Left ventricle myocardium inferior (tissue), 1 donor: ENCODE results near the gene MTG2. TPM values are rescaled to one million over a fixed set of nuclear protein-coding genes. Genes with fewer than 3 reads are reported as not detected.

ENCODE experiments used
- DNase-seq: peaks from one replicate; pipeline ENCODE4 v3.0.0-alpha.2; 2020
- H3K27ac ChIP-seq: fragments of 200-600 bp; replicated peaks from 2 replicates; pipeline ENCODE4 v1.8.0; 2021
- H3K27me3 ChIP-seq: fragments of 200-600 bp; 2 replicates; pipeline ENCODE4 v1.8.0; 2021; ENCODE audit warnings: low read depth
- H3K36me3 ChIP-seq: fragments of 200-600 bp; 2 replicates; pipeline ENCODE4 v1.8.0; 2021
- H3K4me1 ChIP-seq: fragments of 200-600 bp; 2 replicates; pipeline ENCODE4 v1.8.0; 2021
- H3K4me3 ChIP-seq: fragments of 200-600 bp; 2 replicates; pipeline ENCODE4 v1.8.0; 2021; ENCODE audit warnings: mild to moderate bottlenecking, moderate library complexity
- H3K9me3 ChIP-seq: fragments of 200-600 bp; replicated peaks from 2 replicates; pipeline ENCODE4 v1.8.0; 2021
- CTCF ChIP-seq: fragments of 200-600 bp; IDR thresholded peaks from 2 replicates; pipeline ENCODE4 v1.8.0; 2021; ENCODE audit warnings: antibody characterized with exemption, mild to moderate bottlenecking, borderline replicate concordance
- intact Hi-C: fragments of 100-400 bp; cut with micrococcal nuclease; formaldehyde crosslinking; loops from one replicate; pipeline ENCODE4 v1.11.0; 2022
- total RNA-seq: library from RNA; stranded (reverse); fragmentation: NEBNext Ultra II Directional; extraction: Animal tissue kit (Norgen Biotek cat#: 25700); gene quantifications from one replicate; pipeline ENCODE4 v1.2.1, GENCODE V29; 2021
- donor health status: DM: no; HTN: yes; CAD: no; lungs with severe emphysema.

Gene MTG2
- total RNA-seq, 1 donor from 2014 or later = 25.9 TPM

GRCh38 chr20:62220666-62221568 lies 38.1 kb downstream of the MTG2 start:
- no peak for TF ChIP-seq CTCF
- peaks cover 96% of the 10 kb centered on the region for H3K27me3 ChIP-seq
- DNase-seq = no peak
- intact Hi-C loops = no loop called here
- no peak overlapping the region for H3K27ac ChIP-seq
- H3K9me3 ChIP-seq = no peaks in the 10 kb centered on the region
- H3K4me3 ChIP-seq = peak overlapping the region; percentile 56
- H3K4me1 ChIP-seq = peaks cover 21% of the 10 kb centered on the region
- no peaks in the 10 kb centered on the region for H3K36me3 ChIP-seq

- H3K36me3 ChIP-seq = no peaks in the 10 kb centered on the region
- no peaks in the 10 kb centered on the region for H3K9me3 ChIP-seq
- intact Hi-C loops = no loop called here
- no peak overlapping the region for H3K4me3 ChIP-seq
- H3K4me1 ChIP-seq = peaks cover 21% of the 10 kb centered on the region
- DNase-seq = no peak
- H3K27me3 ChIP-seq = peaks cover 94% of the 10 kb centered on the region
- TF ChIP-seq CTCF = no peak
- H3K27ac ChIP-seq = no peak overlapping the region
Measured at GRCh38 chr20:62222266-62222850, 39.5 kb downstream of the MTG2 start.

- Histone ChIP-seq H3K27me3 (peaks cover 94% of the 10 kb centered on the region), H3K27ac (no peak overlapping the region), H3K4me3 (no peak overlapping the region), H3K9me3 (no peaks in the 10 kb centered on the region), H3K36me3 (no peaks in the 10 kb centered on the region), H3K4me1 (peaks cover 27% of the 10 kb centered on the region)
- no peak for DNase-seq
- intact Hi-C loops = no loop called here
- TF ChIP-seq CTCF = no peak
Measured at GRCh38 chr20:62222972-62223371, 40.1 kb downstream of the MTG2 start.

- peaks cover 94% of the 10 kb centered on the region for H3K27me3 ChIP-seq
- no peak overlapping the region for H3K27ac ChIP-seq
- intact Hi-C loops = no loop called here
- H3K9me3 ChIP-seq = no peaks in the 10 kb centered on the region
- no peaks in the 10 kb centered on the region for H3K36me3 ChIP-seq
- H3K4me1 ChIP-seq = peaks cover 31% of the 10 kb centered on the region
- H3K4me3 ChIP-seq = no peak overlapping the region
- DNase-seq = no peak
- TF ChIP-seq CTCF = no peak
Measured at GRCh38 chr20:62223571-62223970, 40.7 kb downstream of the MTG2 start.

GRCh38 chr20:62224113-62224855 lies 41.5 kb downstream of the MTG2 start:
- Histone ChIP-seq H3K4me1 (peaks cover 24% of the 10 kb centered on the region), H3K27me3 (peaks cover 92% of the 10 kb centered on the region), H3K27ac (no peak overlapping the region), H3K4me3 (no peak overlapping the region), H3K9me3 (no peaks in the 10 kb centered on the region), H3K36me3 (no peaks in the 10 kb centered on the region)
- intact Hi-C loops = no loop called here
- TF ChIP-seq CTCF = no peak
- no peak for DNase-seq
